Activated naive CD4-positive, alpha-beta T cell treated with Interleukin-2 at 50 U/mL for 16 hours (primary cell): ENCODE measurements around the gene CRTAP.
"Not testable (repeated sequence)": the region's sequence is repeated elsewhere in the genome, so short reads cannot be mapped to it uniquely, and the experiment has no call there.

Source experiments
- DNase-seq: peaks from one replicate; pipeline ENCODE4 v3.0.0-alpha.2; 2020

Gene CRTAP

GRCh38 chr3:33113772-33114621 lies at the start of gene CRTAP:
Gene CRTAP (plus strand): TSS chr3:33114014. CDS start chr3:33114078, 64 bp downstream.
- peak; percentile 89 for DNase-seq

DNA sequence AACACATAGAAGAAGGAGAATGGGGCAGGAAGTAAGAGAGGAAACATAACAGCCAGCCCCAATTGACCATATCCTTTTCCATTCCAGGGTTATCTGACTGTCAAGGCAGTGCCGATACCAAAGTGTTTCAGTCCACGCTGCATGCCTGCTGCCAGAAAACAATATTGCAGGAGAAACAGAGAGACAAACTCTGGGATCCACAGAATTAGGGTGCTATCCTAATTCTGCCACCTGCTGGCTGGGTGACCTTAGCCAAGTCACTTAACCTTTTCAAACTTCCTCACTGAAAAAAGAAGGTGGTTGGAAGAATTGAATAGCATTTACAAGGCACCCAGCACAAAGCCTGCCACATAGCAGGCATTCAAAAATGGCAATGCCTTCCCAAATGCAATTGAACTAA lies 48.9 kb upstream of the CRTAP start:
- peak; percentile 37 for DNase-seq

DNA sequence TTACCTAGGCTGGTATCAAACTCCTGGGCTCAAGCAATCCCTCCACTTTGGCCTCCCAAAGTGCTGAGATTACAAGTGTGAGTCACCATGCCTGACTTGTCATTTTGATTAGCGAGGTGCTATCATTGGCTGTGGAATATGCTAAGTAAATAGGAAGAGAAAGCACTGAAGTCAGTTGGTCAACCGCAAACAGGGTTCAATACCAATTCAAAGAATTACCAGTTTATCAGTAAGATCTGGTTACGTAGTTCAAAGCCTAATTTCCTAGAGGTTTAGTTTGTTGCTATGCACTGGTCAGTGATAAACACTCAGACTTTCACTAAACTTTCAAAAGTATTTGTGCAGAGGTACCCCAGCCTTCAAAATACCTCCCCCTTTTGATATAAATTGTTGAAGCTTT lies 46.3 kb upstream of the CRTAP start:
- no peak for DNase-seq

DNA sequence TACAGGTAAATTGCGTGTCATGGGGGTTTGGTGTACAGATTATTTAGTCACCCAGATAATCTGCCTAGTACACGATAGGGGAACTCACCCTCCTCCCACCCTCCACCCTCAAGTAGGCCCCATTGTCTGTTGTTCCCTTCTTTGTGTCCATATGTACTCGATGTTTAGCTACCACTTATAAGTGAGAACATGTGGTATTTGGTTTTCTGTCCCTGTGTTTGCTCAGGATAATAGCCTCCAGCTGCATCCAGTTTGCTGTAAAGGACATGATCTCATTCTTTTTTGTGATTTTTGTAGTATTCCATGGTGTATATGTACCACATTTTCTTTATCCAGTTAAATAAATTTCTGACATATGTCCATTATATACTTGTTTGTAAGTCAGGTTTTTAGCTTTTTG lies 44.0 kb upstream of the CRTAP start:
- DNase-seq = not testable (repeated sequence)

- no peak for DNase-seq
Measured at GRCh38 chr3:33071181-33071580, 42.6 kb upstream of the CRTAP start.

DNA sequence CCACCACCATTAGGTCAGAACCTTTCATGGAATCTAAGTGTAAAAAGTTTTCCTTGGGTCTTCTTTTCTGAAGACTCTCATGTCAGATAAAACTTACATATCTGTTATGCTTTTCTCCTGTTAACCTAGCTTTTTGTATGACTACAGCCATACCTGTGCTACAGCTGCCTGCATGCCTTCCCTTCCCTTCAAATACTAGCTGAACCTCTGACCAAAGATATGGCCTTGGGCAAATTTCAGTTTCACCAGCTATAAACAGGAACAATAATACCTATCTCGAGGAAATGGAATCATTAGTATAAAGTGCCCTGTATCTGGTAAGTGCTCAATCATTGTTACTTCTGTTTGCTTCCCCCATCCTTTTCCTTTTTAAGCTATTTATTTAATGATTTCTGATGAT lies 41.9 kb upstream of the CRTAP start:
- DNase-seq = no peak

- DNase-seq = peak; percentile 75
Measured at GRCh38 chr3:33074217-33075067, 39.4 kb upstream of the CRTAP start.

GRCh38 chr3:33075995-33076394 lies 37.8 kb upstream of the CRTAP start:
- no peak for DNase-seq

DNA sequence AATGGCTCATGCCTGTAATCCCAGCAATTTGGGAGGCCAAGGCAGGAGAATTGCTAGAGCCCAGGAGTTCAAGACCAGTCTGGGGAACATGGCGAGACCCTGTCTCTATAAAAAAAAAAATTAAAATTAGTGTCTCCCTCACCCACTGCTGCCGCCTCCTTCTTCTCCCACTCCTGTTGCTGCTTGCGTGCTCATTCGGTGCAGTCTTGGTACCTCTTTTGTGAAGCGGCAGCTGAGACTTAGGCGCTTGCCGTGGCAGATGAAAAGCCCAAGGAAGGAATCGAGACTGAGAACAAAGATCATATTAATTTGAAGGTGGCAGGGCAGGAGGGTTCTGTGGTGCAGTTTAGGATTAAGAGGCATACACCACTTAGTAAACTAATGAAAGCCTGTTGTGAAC lies 36.9 kb upstream of the CRTAP start:
- DNase-seq = no peak

DNA sequence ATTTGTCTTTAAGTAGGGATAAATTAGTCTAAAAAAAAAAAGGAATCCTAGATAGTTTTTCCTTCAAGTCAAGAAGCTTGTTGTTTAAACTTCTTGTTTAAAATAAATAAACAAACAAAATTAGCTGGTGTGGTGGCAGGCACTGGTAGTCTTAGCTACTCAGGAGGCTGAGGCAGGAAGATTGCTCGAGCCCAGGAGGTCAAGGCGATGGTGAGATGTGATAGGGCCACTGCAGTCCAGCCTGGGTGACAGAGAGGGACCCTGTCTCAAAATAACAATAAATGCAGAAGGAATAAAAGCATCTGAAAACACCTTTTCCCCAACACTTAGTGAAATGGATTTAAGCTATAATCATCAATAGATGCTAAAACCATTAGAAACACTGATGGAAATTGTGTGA lies 35.8 kb upstream of the CRTAP start:
- DNase-seq = no peak

DNA sequence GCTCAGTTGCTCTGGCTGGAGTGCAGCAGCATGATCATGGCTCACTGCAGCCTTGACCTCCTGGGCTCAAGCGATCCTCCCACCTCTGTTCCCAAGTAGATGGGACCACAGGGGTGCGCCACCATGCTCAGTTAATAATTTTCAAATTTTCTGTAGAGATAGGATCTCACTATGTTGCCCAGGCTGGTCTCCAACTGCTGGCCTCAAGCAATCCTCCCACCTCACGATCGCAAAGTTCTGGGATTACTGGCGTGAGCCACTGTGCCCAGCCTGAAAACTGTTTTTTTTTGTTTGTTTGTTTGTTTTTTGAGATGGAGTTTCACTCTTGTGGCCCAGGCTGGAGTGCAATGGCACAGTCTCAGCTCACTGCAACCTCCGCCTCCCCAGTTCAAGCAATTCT lies 34.0 kb upstream of the CRTAP start:
- not testable (repeated sequence) for DNase-seq

GRCh38 chr3:33081812-33082211 lies 32.0 kb upstream of the CRTAP start:
- no peak for DNase-seq

- DNase-seq = no peak
Measured at GRCh38 chr3:33083958-33084357, 29.9 kb upstream of the CRTAP start.

GRCh38 chr3:33088691-33089090 lies 25.1 kb upstream of the CRTAP start:
- no peak for DNase-seq

DNA sequence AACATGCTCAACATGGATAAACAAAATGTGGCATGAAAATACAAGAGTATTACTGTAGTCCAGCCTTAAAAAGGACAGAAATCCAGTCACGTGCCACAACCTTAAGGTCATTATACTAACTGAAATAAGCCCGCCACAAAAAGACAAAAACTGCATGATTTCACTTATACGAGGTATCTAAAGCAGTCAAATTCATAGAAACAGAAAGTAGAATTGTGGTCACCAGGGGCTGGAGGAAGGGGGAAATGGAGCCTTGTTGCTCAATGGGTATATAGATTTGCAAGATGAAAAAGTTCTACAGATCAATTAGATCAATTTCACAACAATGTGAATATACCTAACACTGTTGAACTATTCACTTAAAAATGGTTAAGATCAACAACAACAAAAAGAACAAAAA lies 24.3 kb upstream of the CRTAP start:
- DNase-seq = no peak

DNA sequence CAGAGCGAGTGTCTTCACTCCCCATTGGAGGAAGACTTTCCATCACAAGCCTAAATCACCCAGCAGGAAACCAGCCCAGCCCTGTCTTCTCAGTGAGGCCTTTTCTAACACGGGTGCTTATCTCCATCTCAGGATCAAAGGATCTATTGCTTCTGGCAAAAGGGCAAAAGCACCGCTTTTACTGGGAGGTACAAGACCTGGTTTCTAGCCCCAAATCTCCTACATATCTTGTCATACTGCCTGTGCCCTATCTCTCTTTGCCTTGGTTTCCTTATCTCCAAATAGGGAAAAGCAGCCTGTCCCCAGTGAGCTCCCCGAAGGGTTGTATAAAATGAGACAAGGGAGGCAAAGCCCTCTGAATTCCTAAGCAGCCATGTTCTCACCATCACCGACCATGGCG lies 22.1 kb upstream of the CRTAP start:
- DNase-seq = no peak

GRCh38 chr3:33092496-33093254 lies 21.1 kb upstream of the CRTAP start:
- no peak for DNase-seq

- DNase-seq = no peak
Measured at GRCh38 chr3:33093847-33094246, 20.0 kb upstream of the CRTAP start.

DNA sequence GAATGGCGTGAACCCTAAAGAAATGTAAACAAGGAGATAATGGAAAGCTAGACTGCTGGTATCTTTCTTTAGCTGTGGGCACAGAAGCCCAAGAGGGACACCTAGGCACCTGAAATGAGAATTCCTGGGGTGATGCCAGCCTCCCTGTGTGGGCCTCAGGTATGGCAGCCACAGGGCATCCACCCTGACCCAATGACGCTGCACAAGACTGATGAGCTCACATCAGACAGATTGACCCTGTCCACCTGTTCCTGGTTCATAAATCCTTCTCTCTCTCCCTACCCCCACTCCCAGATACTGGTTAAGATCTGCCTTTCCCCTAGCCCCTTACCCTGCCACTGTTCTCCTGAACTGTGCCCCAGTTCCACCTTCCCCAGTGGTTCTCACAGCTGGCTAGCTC lies 18.4 kb upstream of the CRTAP start:
- no peak for DNase-seq

GRCh38 chr3:33096093-33096868 lies 17.5 kb upstream of the CRTAP start:
- DNase-seq = peak; percentile 53

DNA sequence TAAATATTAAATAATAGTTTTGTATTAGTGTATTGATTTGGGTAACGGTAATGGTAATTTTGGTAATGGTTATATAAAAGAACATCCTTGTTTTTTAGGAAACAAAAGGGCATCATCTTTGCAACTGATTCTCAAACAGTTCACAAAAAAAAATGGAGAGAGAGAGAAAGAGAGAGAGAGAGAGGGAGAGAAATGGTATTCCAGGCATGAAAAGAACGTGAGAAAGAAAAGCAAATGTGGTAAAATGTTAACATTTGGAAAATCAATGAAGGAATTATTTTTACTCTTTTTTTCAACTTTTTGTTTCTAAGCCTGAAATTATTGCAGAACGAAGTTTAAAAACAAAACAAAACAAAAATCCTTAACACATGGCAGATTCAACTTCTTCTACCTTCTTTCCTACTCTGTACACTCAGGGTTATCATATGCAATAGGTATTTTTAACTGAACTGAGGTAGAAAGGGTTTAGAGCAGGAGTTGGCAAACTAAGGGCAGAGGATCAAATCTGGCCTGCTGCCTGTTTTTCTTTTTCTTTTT lies 14.6 kb upstream of the CRTAP start:
- DNase-seq = no peak

DNA sequence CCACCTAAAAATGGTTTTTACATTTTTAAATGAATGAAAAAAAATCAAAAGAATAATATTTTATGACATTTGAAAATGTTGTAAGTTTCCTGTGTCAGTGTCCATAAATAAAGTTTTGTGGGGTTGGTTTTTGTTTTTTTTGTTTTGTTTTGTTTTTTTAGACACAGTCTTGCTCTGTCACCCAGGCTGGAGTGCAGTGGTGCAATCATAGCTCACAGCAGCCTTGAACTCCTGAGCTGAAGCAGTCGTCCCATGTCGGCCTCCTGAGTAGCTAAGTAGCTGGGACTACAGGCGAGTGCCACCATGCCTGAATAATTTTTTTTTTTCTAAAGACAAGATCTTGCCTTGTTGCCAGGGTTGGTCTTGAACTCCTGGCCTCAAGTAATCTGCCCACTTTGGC lies 14.1 kb upstream of the CRTAP start:
- DNase-seq = no peak
